Parathyroid adenoma (tissue), 2 donors: ENCODE results near the gene ETFA.

Experiments
- H2AFZ ChIP-seq: fragments of 300-600 bp; sonication (generic); one replicate; pipeline ENCODE4 v1.7.0; 2017; ENCODE audit warnings: antibody characterized with exemption, mild to moderate bottlenecking
- H3K27ac ChIP-seq: fragments of 300-600 bp; sonication (generic); one replicate; pipeline ENCODE4 v1.7.0; 2017
- H3K27me3 ChIP-seq: fragments of 300-600 bp; sonication (generic); one replicate; pipeline ENCODE4 v1.7.0; 2017; ENCODE audit warnings: low read length; ENCODE audit not compliant: control insufficient read depth, insufficient read depth
- H3K36me3 ChIP-seq: fragments of 300-600 bp; sonication (generic); one replicate; pipeline ENCODE4 v1.7.0; 2017; ENCODE audit warnings: low read length; ENCODE audit not compliant: control insufficient read depth, insufficient read depth
- H3K4me1 ChIP-seq: fragments of 300-600 bp; sonication (generic); one replicate; pipeline ENCODE4 v1.7.0; 2017; ENCODE audit warnings: control low read depth
- H3K4me2 ChIP-seq: fragments of 300-600 bp; sonication (generic); one replicate; pipeline ENCODE4 v1.7.0; 2017; ENCODE audit warnings: low read length
- H3K4me3 ChIP-seq: fragments of 300-600 bp; sonication (generic); one replicate; pipeline ENCODE4 v1.7.0; 2017; ENCODE audit warnings: low read depth, low read length
- H3K79me2 ChIP-seq: fragments of 300-600 bp; sonication (generic); one replicate; pipeline ENCODE4 v1.7.0; 2017; ENCODE audit warnings: control low read depth
- H3K9ac ChIP-seq: fragments of 300-600 bp; sonication (generic); one replicate; pipeline ENCODE4 v1.7.0; 2017; ENCODE audit warnings: mild to moderate bottlenecking
- H3K9me3 ChIP-seq: fragments of 300-600 bp; sonication (generic); one replicate; pipeline ENCODE4 v1.7.0; 2017; ENCODE audit warnings: low read length; ENCODE audit not compliant: control insufficient read depth
- CTCF ChIP-seq: fragments of 300-600 bp; sonication (generic); IDR thresholded peaks from one replicate; pipeline ENCODE4 v1.7.0; 2017; ENCODE audit warnings: antibody characterized with exemption, mild to moderate bottlenecking
- donor health status: primary hyperparathyroidism.

Gene ETFA

GRCh38 chr15:76176487-76177085 is 134.7 kb downstream of the ETFA start:
- H3K27me3 ChIP-seq: no peaks in the 10 kb centered on the region
- H3K9me3 ChIP-seq: no peaks in the 10 kb centered on the region
- H3K4me2 ChIP-seq: no peak overlapping the region
- no peak for TF ChIP-seq CTCF
- H3K4me1 ChIP-seq: no peaks in the 10 kb centered on the region
- H3K4me3 ChIP-seq: no peak overlapping the region
- H2AFZ ChIP-seq: no peak overlapping the region
- H3K36me3 ChIP-seq: no peaks in the 10 kb centered on the region
- no peak overlapping the region for H3K27ac ChIP-seq
- H3K9ac ChIP-seq: no peak overlapping the region
- H3K79me2 ChIP-seq: no peaks in the 10 kb centered on the region

- Histone ChIP-seq H3K4me1 (no peaks in the 10 kb centered on the region), H3K27ac (no peak overlapping the region), H3K4me3 (no peak overlapping the region), H3K36me3 (no peaks in the 10 kb centered on the region), H3K9ac (no peak overlapping the region), H3K27me3 (no peaks in the 10 kb centered on the region), H3K4me2 (no peak overlapping the region), H3K9me3 (no peaks in the 10 kb centered on the region), H3K79me2 (no peaks in the 10 kb centered on the region), H2AFZ (no peak overlapping the region)
- TF ChIP-seq CTCF: no peak
Measured at GRCh38 chr15:76176059-76176458, 135.2 kb downstream of the ETFA start.

GRCh38 chr15:76175442-76175841 is 135.8 kb downstream of the ETFA start:
- no peaks in the 10 kb centered on the region for H3K27me3 ChIP-seq
- no peaks in the 10 kb centered on the region for H3K79me2 ChIP-seq
- H2AFZ ChIP-seq: no peak overlapping the region
- H3K9me3 ChIP-seq: no peaks in the 10 kb centered on the region
- no peak overlapping the region for H3K27ac ChIP-seq
- H3K36me3 ChIP-seq: no peaks in the 10 kb centered on the region
- no peak overlapping the region for H3K4me3 ChIP-seq
- no peak overlapping the region for H3K4me2 ChIP-seq
- no peak overlapping the region for H3K9ac ChIP-seq
- TF ChIP-seq CTCF: no peak
- H3K4me1 ChIP-seq: no peaks in the 10 kb centered on the region

GRCh38 chr15:76174654-76175053 is 136.6 kb downstream of the ETFA start:
- no peak overlapping the region for H3K4me2 ChIP-seq
- H3K9me3 ChIP-seq: no peaks in the 10 kb centered on the region
- no peak overlapping the region for H2AFZ ChIP-seq
- H3K9ac ChIP-seq: no peak overlapping the region
- no peaks in the 10 kb centered on the region for H3K79me2 ChIP-seq
- H3K36me3 ChIP-seq: no peaks in the 10 kb centered on the region
- no peaks in the 10 kb centered on the region for H3K4me1 ChIP-seq
- no peak overlapping the region for H3K27ac ChIP-seq
- H3K27me3 ChIP-seq: no peaks in the 10 kb centered on the region
- no peak overlapping the region for H3K4me3 ChIP-seq
- TF ChIP-seq CTCF: no peak

- Histone ChIP-seq H3K9me3 (no peaks in the 10 kb centered on the region), H3K27me3 (no peaks in the 10 kb centered on the region), H3K27ac (no peak overlapping the region), H3K4me2 (no peak overlapping the region), H2AFZ (no peak overlapping the region), H3K9ac (no peak overlapping the region), H3K36me3 (no peaks in the 10 kb centered on the region), H3K79me2 (no peaks in the 10 kb centered on the region), H3K4me1 (no peaks in the 10 kb centered on the region), H3K4me3 (no peak overlapping the region)
- no peak for TF ChIP-seq CTCF
Measured at GRCh38 chr15:76173317-76173834, 137.9 kb downstream of the ETFA start.
